HG03097 (cell line): Measurements from ENCODE around the gene AGRP.
A peak's percentile ranks its signal among the peaks of the same experiment; 100 is the strongest.
"Not testable (repeated sequence)": the region's sequence is repeated elsewhere in the genome, so short reads cannot be mapped to it uniquely, and the experiment has no call there.

Experiments used
- ATAC-seq: cut with Tn5 transposase; IDR thresholded peaks from one replicate; pipeline ENCODE4 v1.9.1; 2021; ENCODE audit not compliant: unreplicated experiment, low FRiP score

The AGRP gene

GRCh38 chr16:67483150-67483549 is at the start of gene AGRP:
Gene AGRP (minus strand): TSS chr16:67483547. CDS start chr16:67483398, 149 bp downstream.
- ATAC-seq = no peak

DNA sequence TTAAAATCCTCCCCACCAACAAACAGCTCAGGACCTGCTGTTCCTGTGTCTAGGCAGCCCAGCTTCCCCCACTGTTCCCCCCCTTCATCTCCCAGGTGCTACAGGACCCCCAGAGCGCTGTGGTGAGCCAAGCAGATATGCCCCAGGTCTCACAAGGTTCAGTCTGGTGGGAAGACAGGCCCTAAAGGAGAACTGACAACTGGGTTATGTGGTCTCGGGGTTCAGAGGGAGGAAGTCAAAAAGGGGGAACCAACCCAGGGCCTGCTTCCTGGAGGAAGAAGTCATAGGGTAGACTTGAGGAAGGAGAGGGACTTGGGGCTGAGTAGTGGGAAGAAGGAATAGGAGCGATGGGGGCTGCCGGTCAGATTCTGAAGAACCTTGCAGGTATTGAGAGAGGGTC is 47.9 kb upstream of the AGRP start:
- no peak for ATAC-seq

DNA sequence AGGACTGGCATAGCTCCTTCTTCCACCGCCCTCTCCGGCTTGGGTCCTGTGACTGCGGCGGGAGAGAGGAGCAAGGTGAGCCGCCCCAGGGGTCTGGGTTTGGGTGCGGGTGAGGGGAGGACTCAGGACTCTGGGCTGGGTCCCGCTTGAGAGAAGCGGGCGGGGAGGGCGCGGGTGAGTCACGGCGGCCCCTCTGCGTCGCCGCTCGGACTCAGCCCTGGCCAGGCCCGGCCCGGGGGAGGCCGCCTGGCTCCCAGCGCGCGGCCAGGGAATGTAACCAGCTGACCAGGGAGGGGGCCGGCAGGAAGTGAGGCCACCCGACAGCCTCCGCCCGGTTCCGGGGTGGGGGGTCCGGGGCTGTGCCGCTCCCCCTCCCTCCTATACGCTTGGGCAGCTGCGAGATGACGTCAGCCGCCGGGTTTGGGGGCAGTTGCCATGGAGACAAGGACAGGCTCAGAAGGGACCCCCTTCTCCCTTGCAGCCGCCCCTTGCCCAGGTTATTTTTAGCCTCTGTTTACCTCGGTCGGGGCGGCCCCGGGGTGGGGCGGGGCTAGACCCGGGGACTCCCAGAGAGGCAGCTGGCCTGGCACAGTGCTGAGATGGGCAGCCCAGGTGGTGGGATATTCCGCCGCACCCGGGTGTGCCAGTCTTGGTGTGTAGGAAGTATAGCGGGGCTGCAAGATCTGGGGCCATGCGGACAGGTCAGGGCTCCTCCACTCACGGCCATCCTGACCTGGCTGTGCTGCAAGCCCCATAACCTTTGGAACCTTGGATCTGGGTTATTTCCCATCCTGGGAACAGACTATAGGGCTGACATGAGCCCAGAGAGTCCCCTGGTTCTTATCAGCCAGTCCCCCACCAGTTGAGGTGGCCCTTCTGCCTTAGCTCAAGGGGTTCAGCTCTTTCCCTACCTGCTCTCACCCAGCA is 46.9 kb upstream of the AGRP start:
- ATAC-seq = no peak

- ATAC-seq = no peak
These were observed 46.2 kb upstream of the AGRP start for GRCh38 chr16:67529582-67530012.

GRCh38 chr16:67528870-67529581 is 45.7 kb upstream of the AGRP start:
- ATAC-seq = no peak

DNA sequence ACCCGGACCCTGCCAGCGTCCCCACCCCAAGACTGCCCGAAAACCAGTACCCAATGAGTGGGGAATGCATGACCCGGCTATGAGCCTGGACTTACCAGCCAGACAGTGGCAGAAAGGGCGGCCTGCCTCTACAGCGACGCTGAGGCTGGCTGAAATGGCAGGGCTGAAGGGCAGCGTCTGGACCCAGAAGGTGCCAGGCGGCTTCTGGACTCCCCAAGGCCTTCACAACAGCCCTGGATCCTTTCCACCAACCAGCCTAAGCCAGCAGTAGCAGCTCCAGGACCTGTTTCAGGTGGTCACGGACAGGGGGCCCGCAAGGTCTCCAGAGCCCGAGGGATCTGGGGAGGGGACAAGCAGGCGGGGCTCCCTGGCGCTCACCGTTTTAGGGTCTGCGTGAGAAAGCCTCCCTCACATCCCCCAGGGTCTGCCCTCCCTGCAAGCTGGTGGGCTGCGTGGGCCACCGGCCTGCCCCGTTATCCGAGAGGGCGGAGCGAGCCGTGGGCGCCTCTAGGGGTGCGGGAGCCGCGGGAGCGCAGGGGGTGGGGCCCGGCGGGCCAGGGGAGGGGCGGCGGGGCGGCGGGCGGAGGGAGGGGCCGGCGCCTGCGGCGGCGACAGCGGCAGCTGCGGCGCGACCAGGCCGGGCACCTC is 45.0 kb upstream of the AGRP start, which contains the start of gene RIPOR1:
RIPOR1 (plus strand) TSS at position 608 of the 648 bp plus-strand sequence. CDS start 9,618 bp downstream, outside the sequence.
- ATAC-seq = no peak

DNA sequence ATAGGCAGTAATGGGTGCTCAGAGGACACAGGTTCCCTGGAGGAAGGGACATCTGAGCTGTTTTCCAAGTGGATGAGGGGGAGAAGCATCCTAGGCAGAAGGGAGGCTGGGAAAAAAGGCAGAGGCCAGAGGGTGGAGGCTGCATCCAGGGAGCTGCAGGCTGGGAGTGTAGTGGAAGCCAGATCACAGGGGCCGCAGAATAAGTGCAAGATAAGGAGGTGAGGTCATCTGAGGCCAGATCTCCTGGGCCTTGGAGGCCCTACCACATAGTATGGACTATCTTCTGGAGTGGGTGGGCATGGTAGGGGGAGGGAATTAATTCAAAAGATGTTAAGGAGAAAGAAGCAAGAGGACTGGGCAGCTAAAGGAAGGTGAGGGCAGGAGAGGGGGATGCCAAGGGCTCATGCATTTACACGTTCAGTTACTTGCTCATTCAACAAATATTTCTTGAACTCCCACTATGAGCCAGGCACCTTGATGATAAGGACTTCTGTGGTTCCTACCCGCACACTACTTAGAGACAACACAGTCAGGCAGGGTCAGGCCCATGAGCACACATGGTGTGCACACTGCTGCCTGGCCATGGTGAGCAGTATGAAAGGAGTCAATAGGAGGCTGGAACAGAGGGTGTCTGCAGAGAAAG is 42.9 kb upstream of the AGRP start:
- ATAC-seq = no peak

DNA sequence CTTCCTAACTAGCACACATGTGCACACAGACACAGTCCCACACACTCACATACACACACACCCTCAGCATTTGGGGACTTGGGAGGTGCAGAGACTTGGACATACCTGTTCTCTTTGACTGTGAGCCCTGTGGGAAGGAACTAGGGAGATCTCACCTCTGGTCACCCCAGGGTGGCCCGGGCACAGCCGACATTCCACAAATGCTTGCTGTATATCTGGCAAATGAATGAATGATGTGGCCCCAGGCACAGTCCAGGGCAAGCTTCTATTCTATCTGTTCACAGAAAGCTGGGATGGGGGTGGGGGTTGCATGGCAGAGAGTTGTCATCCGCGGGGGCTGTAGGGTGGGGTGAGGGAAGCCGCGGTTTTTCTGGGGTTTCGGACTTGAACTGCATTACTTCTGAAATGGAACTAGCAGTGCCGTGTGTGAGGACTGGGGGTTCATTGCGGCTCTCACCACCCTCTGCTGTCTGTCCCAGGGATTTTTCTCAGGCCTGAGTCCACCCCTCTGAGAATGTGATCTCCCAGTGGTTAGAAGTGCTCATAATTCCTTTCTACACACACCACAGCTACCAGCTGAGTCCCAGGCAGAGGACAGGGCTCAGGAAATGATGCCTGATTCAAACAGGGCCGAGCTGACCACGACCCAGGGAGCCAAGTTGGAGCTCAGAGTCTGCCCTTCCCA is 42.0 kb upstream of the AGRP start:
- no peak for ATAC-seq

GRCh38 chr16:67521095-67521804 is 37.9 kb upstream of the AGRP start:
- peak; percentile 63 for ATAC-seq

GRCh38 chr16:67519242-67519641 is 35.9 kb upstream of the AGRP start:
- no peak for ATAC-seq

- no peak for ATAC-seq
These were observed 35.3 kb upstream of the AGRP start for GRCh38 chr16:67518676-67519075.

DNA sequence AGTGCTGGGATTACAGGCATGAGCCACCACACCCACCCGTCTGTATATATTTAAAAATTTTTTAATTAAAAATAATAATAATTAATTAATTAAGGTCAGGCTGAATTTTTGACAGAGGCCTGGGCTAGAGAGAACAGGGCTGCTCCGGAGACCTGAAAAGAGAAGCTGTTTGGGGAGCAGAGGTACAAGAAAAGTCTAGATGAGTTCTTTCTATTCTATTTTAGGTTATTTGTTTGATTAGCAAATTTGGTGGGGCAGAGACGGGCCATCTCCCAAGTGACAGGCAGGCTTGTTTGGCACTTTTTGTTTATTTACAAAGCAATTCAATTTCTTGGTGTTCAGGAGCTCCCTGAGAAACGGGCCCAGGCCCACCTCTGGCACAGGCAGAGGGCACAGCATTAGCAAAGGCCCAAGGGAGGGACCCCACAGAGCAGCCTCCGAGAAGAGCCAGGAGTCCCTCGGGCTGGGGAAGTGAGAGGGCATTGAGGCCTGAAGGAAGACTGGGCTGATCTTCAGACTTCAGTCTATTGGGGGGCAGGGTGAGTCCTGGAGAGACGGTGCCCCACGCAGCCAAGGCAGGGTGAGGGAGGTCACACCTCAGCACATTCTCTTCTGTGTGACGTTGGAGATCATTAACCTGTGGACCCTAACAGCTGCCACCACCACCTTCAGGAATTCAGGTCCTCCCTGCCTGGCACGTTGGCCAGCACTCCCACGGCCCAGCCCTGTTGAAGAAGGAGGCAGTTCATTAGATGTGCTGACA is 34.5 kb upstream of the AGRP start:
- no peak for ATAC-seq

DNA sequence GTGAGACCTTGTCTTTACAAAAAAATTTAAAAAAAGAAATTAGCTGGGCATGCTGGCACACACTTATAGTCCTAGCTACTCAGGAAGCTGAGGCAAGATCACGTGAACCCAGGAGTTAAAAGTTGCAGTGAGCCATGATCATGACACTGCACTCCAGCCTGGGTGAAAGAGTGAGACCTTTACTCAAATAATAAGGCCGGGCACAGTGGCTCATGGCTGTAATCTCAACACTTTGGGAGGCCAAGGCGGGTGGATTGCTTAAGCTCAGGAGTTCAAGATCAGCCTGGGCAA is 33.8 kb upstream of the AGRP start:
- no peak for ATAC-seq

- no peak for ATAC-seq
These were observed 33.2 kb upstream of the AGRP start for GRCh38 chr16:67516296-67517154.

- no peak for ATAC-seq
These were observed 31.1 kb upstream of the AGRP start for GRCh38 chr16:67514382-67514828.

DNA sequence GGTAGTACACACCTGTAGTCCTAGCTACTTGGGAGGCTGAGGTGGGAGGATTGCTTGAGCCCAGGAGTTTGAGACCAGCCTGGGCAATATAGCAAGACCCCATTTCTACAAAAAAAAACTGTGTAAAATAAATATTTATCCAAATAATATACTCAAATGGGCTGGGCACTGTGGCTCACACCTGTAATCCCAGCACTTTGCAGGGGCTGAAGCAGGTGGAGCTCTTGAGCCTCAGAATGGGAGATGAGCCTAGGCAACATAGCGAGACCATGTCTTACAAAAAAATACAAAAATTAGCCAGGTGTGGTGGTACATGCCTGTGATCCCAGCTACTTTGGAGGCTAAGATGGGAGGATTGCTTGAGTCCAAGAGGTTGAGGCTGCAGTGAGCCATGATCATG is 30.5 kb upstream of the AGRP start:
- not testable (repeated sequence) for ATAC-seq

DNA sequence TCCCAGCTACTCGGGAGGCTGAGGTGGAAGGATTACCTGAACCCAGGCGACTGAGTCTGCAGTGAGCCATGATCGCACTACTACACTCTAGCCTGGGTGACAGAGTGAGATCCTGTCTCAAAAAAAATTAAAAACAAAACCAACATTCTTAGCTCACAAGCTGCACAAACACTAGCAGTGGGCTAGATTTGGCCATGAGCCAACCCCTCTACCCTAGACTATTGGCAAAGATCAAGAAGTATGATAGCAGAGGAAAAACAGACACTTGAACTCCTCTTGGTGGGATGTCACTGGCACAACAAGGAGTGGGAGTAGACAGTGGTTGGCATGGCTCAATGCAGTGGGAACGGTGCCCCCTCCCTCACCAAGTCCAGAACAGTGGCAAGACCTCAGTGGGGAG is 25.7 kb upstream of the AGRP start:
- ATAC-seq = no peak

- ATAC-seq = no peak
These were observed 23.1 kb upstream of the AGRP start for GRCh38 chr16:67506468-67506867.
